ENCODE data around the gene SORBS1.

DNA sequence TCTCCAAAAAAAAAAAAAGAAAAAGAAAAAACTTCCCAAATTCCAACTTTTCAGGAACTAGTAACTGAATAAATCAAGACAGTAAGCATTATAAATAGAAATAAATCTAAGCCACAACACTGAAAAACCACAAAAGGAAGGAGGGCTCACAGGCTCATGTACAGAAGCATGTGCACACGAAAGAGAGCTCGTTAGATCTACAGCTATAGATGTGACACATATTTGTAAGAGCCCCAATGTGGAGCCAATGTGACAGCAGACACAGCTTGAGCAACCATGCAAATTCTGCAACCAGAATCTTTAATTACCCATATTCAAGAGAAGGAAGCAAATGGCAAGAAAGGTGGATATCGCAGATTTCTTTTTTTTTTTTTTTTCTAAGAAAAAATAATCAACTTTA lies 94.7 kb downstream of the SORBS1 start:
- TF ChIP-seq, protein P1, sequence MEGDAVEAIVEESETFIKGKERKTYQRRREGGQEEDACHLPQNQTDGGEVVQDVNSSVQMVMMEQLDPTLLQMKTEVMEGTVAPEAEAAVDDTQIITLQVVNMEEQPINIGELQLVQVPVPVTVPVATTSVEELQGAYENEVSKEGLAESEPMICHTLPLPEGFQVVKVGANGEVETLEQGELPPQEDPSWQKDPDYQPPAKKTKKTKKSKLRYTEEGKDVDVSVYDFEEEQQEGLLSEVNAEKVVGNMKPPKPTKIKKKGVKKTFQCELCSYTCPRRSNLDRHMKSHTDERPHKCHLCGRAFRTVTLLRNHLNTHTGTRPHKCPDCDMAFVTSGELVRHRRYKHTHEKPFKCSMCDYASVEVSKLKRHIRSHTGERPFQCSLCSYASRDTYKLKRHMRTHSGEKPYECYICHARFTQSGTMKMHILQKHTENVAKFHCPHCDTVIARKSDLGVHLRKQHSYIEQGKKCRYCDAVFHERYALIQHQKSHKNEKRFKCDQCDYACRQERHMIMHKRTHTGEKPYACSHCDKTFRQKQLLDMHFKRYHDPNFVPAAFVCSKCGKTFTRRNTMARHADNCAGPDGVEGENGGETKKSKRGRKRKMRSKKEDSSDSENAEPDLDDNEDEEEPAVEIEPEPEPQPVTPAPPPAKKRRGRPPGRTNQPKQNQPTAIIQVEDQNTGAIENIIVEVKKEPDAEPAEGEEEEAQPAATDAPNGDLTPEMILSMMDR (IDR thresholded peaks at IDR 0.05; ENCODE audit: insufficient read depth, low read depth, low read length): no peak
- TF ChIP-seq EZH2 (IDR thresholded peaks at IDR 0.05; ENCODE audit: insufficient read depth, low read length): no peak

All from astrocyte (in vitro differentiated cells and primary cell).